ENCODE results near the gene EMC10.

DNA sequence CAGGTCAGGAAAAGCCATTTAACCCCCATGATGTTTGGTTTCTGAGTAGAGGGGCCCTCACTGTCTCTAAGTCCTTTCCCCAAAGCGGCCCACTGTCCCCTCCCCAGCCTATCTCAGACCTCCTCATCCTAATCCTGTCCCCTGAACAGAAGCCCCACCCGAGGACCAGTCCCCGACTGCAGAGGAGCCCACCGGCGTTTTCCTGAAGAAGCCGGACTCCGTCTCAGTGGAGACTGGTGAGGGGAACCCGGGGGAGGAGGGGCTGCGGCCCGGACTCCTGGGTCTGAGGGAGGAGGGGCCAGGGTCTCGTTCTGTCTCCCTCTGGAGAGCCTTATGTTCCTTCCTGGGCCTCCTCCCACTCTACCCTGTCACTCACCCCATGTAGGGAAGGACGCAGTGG, 40.7 kb upstream of the EMC10 start:
- TF ChIP-seq CTCF (conservative IDR thresholded peaks at IDR 0.05 in 1 of 2, IDR thresholded peaks at IDR 0.05 in 1 of 2; ENCODE audit: extremely low read depth in 1 of 2, insufficient read depth in 1 of 2, low read depth in 1 of 2, low read length in 2 of 2) (no peak), EZH2 (IDR thresholded peaks at IDR 0.05; ENCODE audit: borderline replicate concordance, low read length) (no peak)
